DND-41 (cell line): ENCODE results near the gene ZNF557.

ENCODE experiments used
- CTCF ChIP-seq: IDR thresholded peaks from 2 replicates; pipeline ENCODE4 v1.5.1; 2012; ENCODE audit warnings: borderline replicate concordance, low read length, moderate library complexity, mild to moderate bottlenecking; ENCODE audit not compliant: poor library complexity, severe bottlenecking; ENCODE audit errors: extremely low read depth
- EZH2 ChIP-seq: IDR thresholded peaks from 3 replicates; pipeline ENCODE4 v1.6.1; 2012; ENCODE audit warnings: borderline replicate concordance, low read depth, mild to moderate bottlenecking, moderate library complexity, low read length, inconsistent platforms; ENCODE audit not compliant: severe bottlenecking

- TF ChIP-seq CTCF: no peak
- no peak for TF ChIP-seq EZH2
Observed at GRCh38 chr19:7106711-7107657, 37.5 kb downstream of the ZNF557 start.
